ENCODE data around the gene DPYD.

The DPYD gene

GRCh38 chr1:97668945-97669344 is 251.9 kb downstream of the DPYD start:
- no CpG with 5 or more reads among the region's 2 CpGs for WGBS (ENCODE audit: insufficient coverage, insufficient read length)
- no peaks in the 10 kb centered on the region for H3K9me3 ChIP-seq (ENCODE audit: control insufficient read depth, insufficient read depth, low read length)
- no peak for DNase-seq (ENCODE audit: low read depth, low spot score)

GRCh38 chr1:97660431-97661105 is 260.3 kb downstream of the DPYD start:
- Histone ChIP-seq H3K36me3 (ENCODE audit: control insufficient read depth, insufficient read depth, low read length) (no peaks in the 10 kb centered on the region), H3K4me3 (ENCODE audit: low read length) (no peak overlapping the region), H3K27me3 (ENCODE audit: control insufficient read depth, insufficient read depth, low read length) (no peaks in the 10 kb centered on the region), H3K27ac (ENCODE audit: low read length) (no peak overlapping the region), H3K9me3 (ENCODE audit: control insufficient read depth, insufficient read depth, low read length) (no peaks in the 10 kb centered on the region), H3K4me1 (ENCODE audit: control insufficient read depth, insufficient read depth, low read length) (no peaks in the 10 kb centered on the region)
- WGBS (ENCODE audit: insufficient coverage, insufficient read length) = 100% methylated on average over 1 of the region's 2 CpGs
- no peak for DNase-seq (ENCODE audit: low read depth, low spot score)

More at GRCh38 chr1:97668945-97669344, 251.9 kb downstream of the DPYD start:
- no peaks in the 10 kb centered on the region for H3K27me3 ChIP-seq (ENCODE audit: control insufficient read depth, insufficient read depth, low read length)
- H3K4me1 ChIP-seq (ENCODE audit: control insufficient read depth, insufficient read depth, low read length) = no peaks in the 10 kb centered on the region
- H3K27ac ChIP-seq (ENCODE audit: low read length) = no peak overlapping the region
- no peaks in the 10 kb centered on the region for H3K36me3 ChIP-seq (ENCODE audit: control insufficient read depth, insufficient read depth, low read length)
- H3K4me3 ChIP-seq (ENCODE audit: low read length) = no peak overlapping the region

- Histone ChIP-seq H3K27me3 (ENCODE audit: control insufficient read depth, insufficient read depth, low read length) (no peaks in the 10 kb centered on the region), H3K9me3 (ENCODE audit: control insufficient read depth, insufficient read depth, low read length) (no peaks in the 10 kb centered on the region), H3K4me3 (ENCODE audit: low read length) (no peak overlapping the region), H3K36me3 (ENCODE audit: control insufficient read depth, insufficient read depth, low read length) (no peaks in the 10 kb centered on the region), H3K4me1 (ENCODE audit: control insufficient read depth, insufficient read depth, low read length) (no peaks in the 10 kb centered on the region), H3K27ac (ENCODE audit: low read length) (no peak overlapping the region)
- WGBS (ENCODE audit: insufficient coverage, insufficient read length) = no CpG with 5 or more reads among the region's 3 CpGs
- no peak for DNase-seq (ENCODE audit: low read depth, low spot score)
Observed at GRCh38 chr1:97654876-97655585, 265.8 kb downstream of the DPYD start.

GRCh38 chr1:97651250-97651649 is 269.6 kb downstream of the DPYD start:
- Histone ChIP-seq H3K4me1 (ENCODE audit: control insufficient read depth, insufficient read depth, low read length) (no peaks in the 10 kb centered on the region), H3K9me3 (ENCODE audit: control insufficient read depth, insufficient read depth, low read length) (no peaks in the 10 kb centered on the region), H3K36me3 (ENCODE audit: control insufficient read depth, insufficient read depth, low read length) (no peaks in the 10 kb centered on the region), H3K4me3 (ENCODE audit: low read length) (no peak overlapping the region), H3K27me3 (ENCODE audit: control insufficient read depth, insufficient read depth, low read length) (no peaks in the 10 kb centered on the region), H3K27ac (ENCODE audit: low read length) (no peak overlapping the region)
- no peak for DNase-seq (ENCODE audit: low read depth, low spot score)
- no CpG with 5 or more reads among the region's 3 CpGs for WGBS (ENCODE audit: insufficient coverage, insufficient read length)

- no peaks in the 10 kb centered on the region for H3K27me3 ChIP-seq (ENCODE audit: control insufficient read depth, insufficient read depth, low read length)
Observed at GRCh38 chr1:97649591-97649990, 271.2 kb downstream of the DPYD start.

GRCh38 chr1:97647776-97648175 is 273.1 kb downstream of the DPYD start:
- H3K36me3 ChIP-seq (ENCODE audit: control insufficient read depth, insufficient read depth, low read length) = no peaks in the 10 kb centered on the region
- H3K27ac ChIP-seq (ENCODE audit: low read length) = no peak overlapping the region
- no peak for DNase-seq (ENCODE audit: low read depth, low spot score)
- no peaks in the 10 kb centered on the region for H3K9me3 ChIP-seq (ENCODE audit: control insufficient read depth, insufficient read depth, low read length)
- H3K27me3 ChIP-seq (ENCODE audit: control insufficient read depth, insufficient read depth, low read length) = no peaks in the 10 kb centered on the region
- no peak overlapping the region for H3K4me3 ChIP-seq (ENCODE audit: low read length)
- H3K4me1 ChIP-seq (ENCODE audit: control insufficient read depth, insufficient read depth, low read length) = no peaks in the 10 kb centered on the region

More at GRCh38 chr1:97649591-97649990, 271.2 kb downstream of the DPYD start:
- Histone ChIP-seq H3K4me3 (ENCODE audit: low read length) (no peak overlapping the region), H3K27ac (ENCODE audit: low read length) (no peak overlapping the region), H3K36me3 (ENCODE audit: control insufficient read depth, insufficient read depth, low read length) (no peaks in the 10 kb centered on the region), H3K9me3 (ENCODE audit: control insufficient read depth, insufficient read depth, low read length) (no peaks in the 10 kb centered on the region), H3K4me1 (ENCODE audit: control insufficient read depth, insufficient read depth, low read length) (no peaks in the 10 kb centered on the region)
- no CpG with 5 or more reads among the region's 4 CpGs for WGBS (ENCODE audit: insufficient coverage, insufficient read length)
- DNase-seq (ENCODE audit: low read depth, low spot score) = no peak

GRCh38 chr1:97646071-97646470 is 274.8 kb downstream of the DPYD start:
- Histone ChIP-seq H3K27ac (ENCODE audit: low read length) (no peak overlapping the region), H3K36me3 (ENCODE audit: control insufficient read depth, insufficient read depth, low read length) (no peaks in the 10 kb centered on the region), H3K4me3 (ENCODE audit: low read length) (no peak overlapping the region), H3K27me3 (ENCODE audit: control insufficient read depth, insufficient read depth, low read length) (no peaks in the 10 kb centered on the region), H3K4me1 (ENCODE audit: control insufficient read depth, insufficient read depth, low read length) (no peaks in the 10 kb centered on the region), H3K9me3 (ENCODE audit: control insufficient read depth, insufficient read depth, low read length) (no peaks in the 10 kb centered on the region)
- WGBS (ENCODE audit: insufficient coverage, insufficient read length) = no CpG with 5 or more reads among the region's 1 CpG
- DNase-seq (ENCODE audit: low read depth, low spot score) = no peak

GRCh38 chr1:97640677-97641076 is 280.2 kb downstream of the DPYD start:
- H3K36me3 ChIP-seq (ENCODE audit: control insufficient read depth, insufficient read depth, low read length) = no peaks in the 10 kb centered on the region
- no peaks in the 10 kb centered on the region for H3K4me1 ChIP-seq (ENCODE audit: control insufficient read depth, insufficient read depth, low read length)
- no peak overlapping the region for H3K4me3 ChIP-seq (ENCODE audit: low read length)
- H3K9me3 ChIP-seq (ENCODE audit: control insufficient read depth, insufficient read depth, low read length) = no peaks in the 10 kb centered on the region
- H3K27ac ChIP-seq (ENCODE audit: low read length) = no peak overlapping the region
- no peak for DNase-seq (ENCODE audit: low read depth, low spot score)
- no peaks in the 10 kb centered on the region for H3K27me3 ChIP-seq (ENCODE audit: control insufficient read depth, insufficient read depth, low read length)

GRCh38 chr1:97636941-97637340 is 283.9 kb downstream of the DPYD start:
- Histone ChIP-seq H3K4me1 (ENCODE audit: control insufficient read depth, insufficient read depth, low read length) (no peaks in the 10 kb centered on the region), H3K9me3 (ENCODE audit: control insufficient read depth, insufficient read depth, low read length) (no peaks in the 10 kb centered on the region), H3K27ac (ENCODE audit: low read length) (no peak overlapping the region), H3K27me3 (ENCODE audit: control insufficient read depth, insufficient read depth, low read length) (no peaks in the 10 kb centered on the region), H3K4me3 (ENCODE audit: low read length) (no peak overlapping the region), H3K36me3 (ENCODE audit: control insufficient read depth, insufficient read depth, low read length) (no peaks in the 10 kb centered on the region)
- no peak for DNase-seq (ENCODE audit: low read depth, low spot score)

- Histone ChIP-seq H3K4me3 (ENCODE audit: low read length) (no peak overlapping the region), H3K4me1 (ENCODE audit: control insufficient read depth, insufficient read depth, low read length) (no peaks in the 10 kb centered on the region), H3K27ac (ENCODE audit: low read length) (no peak overlapping the region), H3K9me3 (ENCODE audit: control insufficient read depth, insufficient read depth, low read length) (no peaks in the 10 kb centered on the region), H3K36me3 (ENCODE audit: control insufficient read depth, insufficient read depth, low read length) (no peaks in the 10 kb centered on the region), H3K27me3 (ENCODE audit: control insufficient read depth, insufficient read depth, low read length) (no peaks in the 10 kb centered on the region)
- no CpG with 5 or more reads among the region's 2 CpGs for WGBS (ENCODE audit: insufficient coverage, insufficient read length)
- DNase-seq (ENCODE audit: low read depth, low spot score) = no peak
Observed at GRCh38 chr1:97634758-97635157, 286.1 kb downstream of the DPYD start.

GRCh38 chr1:97632776-97633175 is 288.1 kb downstream of the DPYD start:
- no peaks in the 10 kb centered on the region for H3K36me3 ChIP-seq (ENCODE audit: control insufficient read depth, insufficient read depth, low read length)
- no peak for DNase-seq (ENCODE audit: low read depth, low spot score)
- WGBS (ENCODE audit: insufficient coverage, insufficient read length) = no CpG with 5 or more reads among the region's 2 CpGs
- no peak overlapping the region for H3K27ac ChIP-seq (ENCODE audit: low read length)
- no peaks in the 10 kb centered on the region for H3K27me3 ChIP-seq (ENCODE audit: control insufficient read depth, insufficient read depth, low read length)
- H3K9me3 ChIP-seq (ENCODE audit: control insufficient read depth, insufficient read depth, low read length) = no peaks in the 10 kb centered on the region
- no peaks in the 10 kb centered on the region for H3K4me1 ChIP-seq (ENCODE audit: control insufficient read depth, insufficient read depth, low read length)
- no peak overlapping the region for H3K4me3 ChIP-seq (ENCODE audit: low read length)
